ENCODE measurements around the gene PDGFC.

DNA sequence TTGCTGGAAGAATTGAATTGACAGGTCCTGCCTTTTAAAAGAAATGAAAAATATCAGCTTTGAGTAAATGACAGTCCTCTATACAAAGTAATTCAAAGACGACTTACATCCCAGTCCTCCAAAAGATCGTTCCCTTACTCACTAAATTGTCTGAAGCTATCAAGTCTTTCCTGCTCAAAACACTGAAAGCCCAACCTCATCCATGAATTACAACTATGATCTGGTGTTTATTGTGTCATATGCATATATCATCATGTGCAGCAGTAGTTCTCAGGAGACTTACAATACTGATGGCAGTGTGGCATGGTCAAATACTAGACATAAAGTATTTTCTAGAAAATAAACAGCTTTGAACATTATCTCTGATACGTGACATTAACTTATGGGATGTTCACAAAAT is 97.8 kb downstream of the PDGFC start:
- TF ChIP-seq, protein P1, sequence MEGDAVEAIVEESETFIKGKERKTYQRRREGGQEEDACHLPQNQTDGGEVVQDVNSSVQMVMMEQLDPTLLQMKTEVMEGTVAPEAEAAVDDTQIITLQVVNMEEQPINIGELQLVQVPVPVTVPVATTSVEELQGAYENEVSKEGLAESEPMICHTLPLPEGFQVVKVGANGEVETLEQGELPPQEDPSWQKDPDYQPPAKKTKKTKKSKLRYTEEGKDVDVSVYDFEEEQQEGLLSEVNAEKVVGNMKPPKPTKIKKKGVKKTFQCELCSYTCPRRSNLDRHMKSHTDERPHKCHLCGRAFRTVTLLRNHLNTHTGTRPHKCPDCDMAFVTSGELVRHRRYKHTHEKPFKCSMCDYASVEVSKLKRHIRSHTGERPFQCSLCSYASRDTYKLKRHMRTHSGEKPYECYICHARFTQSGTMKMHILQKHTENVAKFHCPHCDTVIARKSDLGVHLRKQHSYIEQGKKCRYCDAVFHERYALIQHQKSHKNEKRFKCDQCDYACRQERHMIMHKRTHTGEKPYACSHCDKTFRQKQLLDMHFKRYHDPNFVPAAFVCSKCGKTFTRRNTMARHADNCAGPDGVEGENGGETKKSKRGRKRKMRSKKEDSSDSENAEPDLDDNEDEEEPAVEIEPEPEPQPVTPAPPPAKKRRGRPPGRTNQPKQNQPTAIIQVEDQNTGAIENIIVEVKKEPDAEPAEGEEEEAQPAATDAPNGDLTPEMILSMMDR (conservative IDR thresholded peaks at IDR 0.05; ENCODE audit: low read length) = no peak
- no peak for TF ChIP-seq EZH2phosphoT487 (IDR thresholded peaks at IDR 0.05; ENCODE audit: borderline replicate concordance, low read depth, low read length)

All from OCI-LY7 (cell line).